ENCODE data around the gene SULT1A1. TPM values are rescaled to one million over a fixed set of nuclear protein-coding genes. Genes with fewer than 3 reads are reported as not detected.

The SULT1A1 gene
- total RNA-seq, 2 donors from 2014 or later: 61.7 to 150 TPM

DNA sequence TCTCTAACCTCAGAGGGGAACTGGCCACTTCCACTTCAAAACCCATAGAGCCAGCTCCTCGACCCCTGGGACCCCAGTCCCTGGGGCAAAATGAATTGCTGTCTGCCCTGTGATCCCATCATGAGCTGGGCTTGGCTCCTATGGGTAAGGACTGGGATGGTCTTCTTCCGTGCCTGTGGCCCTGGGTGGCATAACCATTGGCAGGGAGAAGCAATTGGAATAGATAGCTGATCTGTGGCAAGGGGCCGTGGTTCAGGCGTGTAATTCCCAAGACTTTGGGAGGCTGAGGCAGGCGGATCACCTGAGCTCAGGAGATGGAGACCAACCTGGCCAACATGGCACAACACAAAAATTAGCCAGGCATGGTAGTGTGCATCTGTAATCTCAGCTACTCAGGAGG is 17.3 kb downstream of the SULT1A1 start:
- TF ChIP-seq, protein P1, sequence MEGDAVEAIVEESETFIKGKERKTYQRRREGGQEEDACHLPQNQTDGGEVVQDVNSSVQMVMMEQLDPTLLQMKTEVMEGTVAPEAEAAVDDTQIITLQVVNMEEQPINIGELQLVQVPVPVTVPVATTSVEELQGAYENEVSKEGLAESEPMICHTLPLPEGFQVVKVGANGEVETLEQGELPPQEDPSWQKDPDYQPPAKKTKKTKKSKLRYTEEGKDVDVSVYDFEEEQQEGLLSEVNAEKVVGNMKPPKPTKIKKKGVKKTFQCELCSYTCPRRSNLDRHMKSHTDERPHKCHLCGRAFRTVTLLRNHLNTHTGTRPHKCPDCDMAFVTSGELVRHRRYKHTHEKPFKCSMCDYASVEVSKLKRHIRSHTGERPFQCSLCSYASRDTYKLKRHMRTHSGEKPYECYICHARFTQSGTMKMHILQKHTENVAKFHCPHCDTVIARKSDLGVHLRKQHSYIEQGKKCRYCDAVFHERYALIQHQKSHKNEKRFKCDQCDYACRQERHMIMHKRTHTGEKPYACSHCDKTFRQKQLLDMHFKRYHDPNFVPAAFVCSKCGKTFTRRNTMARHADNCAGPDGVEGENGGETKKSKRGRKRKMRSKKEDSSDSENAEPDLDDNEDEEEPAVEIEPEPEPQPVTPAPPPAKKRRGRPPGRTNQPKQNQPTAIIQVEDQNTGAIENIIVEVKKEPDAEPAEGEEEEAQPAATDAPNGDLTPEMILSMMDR (IDR thresholded peaks at IDR 0.05): no peak
- H3K36me3 ChIP-seq: no peaks in the 10 kb centered on the region

DNA sequence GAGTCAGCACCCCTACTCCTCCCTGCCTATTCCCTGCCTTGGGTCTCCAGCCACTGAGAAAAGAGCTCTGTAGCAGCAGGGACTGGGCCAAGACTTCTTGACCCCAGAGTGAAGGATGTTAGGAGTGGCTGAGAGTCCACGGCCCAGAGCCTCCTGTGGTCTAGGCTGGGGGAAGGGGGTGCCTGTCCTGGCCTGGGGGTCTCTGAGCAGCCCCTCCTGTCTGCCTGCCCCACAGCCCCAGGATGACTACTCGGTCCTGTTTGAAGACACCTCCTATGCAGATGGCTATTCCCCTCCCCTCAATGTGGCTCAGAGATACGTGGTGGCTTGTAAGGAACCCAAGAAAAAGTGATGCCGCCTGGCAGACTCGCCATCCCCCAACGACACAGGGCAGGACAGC is 18.5 kb downstream of the SULT1A1 start:
- intact Hi-C loops (cut with DNase I): no loop called here
- Histone ChIP-seq H3K4me3 (no peak overlapping the region), H3K36me3 (no peaks in the 10 kb centered on the region), H3K9me3 (no peaks in the 10 kb centered on the region), H3K27me3 (no peaks in the 10 kb centered on the region), H3K27ac (no peak overlapping the region), H3K4me1 (no peaks in the 10 kb centered on the region), H3K9ac (ENCODE audit: low read depth in 2 of 2, low read length in 2 of 2) (no peak overlapping the region)
- no peak for DNase-seq
- TF ChIP-seq, protein P1 (IDR thresholded peaks at IDR 0.05): no peak

More for the DNA sequence above, 17.3 kb downstream of the SULT1A1 start:
- Histone ChIP-seq H3K27ac (no peak overlapping the region), H3K9me3 (no peaks in the 10 kb centered on the region), H3K4me1 (no peaks in the 10 kb centered on the region), H3K4me3 (no peak overlapping the region), H3K9ac (ENCODE audit: low read depth in 2 of 2, low read length in 2 of 2) (no peak overlapping the region), H3K27me3 (no peaks in the 10 kb centered on the region)
- no peak for DNase-seq
- intact Hi-C loops (cut with DNase I): no loop called here

DNA sequence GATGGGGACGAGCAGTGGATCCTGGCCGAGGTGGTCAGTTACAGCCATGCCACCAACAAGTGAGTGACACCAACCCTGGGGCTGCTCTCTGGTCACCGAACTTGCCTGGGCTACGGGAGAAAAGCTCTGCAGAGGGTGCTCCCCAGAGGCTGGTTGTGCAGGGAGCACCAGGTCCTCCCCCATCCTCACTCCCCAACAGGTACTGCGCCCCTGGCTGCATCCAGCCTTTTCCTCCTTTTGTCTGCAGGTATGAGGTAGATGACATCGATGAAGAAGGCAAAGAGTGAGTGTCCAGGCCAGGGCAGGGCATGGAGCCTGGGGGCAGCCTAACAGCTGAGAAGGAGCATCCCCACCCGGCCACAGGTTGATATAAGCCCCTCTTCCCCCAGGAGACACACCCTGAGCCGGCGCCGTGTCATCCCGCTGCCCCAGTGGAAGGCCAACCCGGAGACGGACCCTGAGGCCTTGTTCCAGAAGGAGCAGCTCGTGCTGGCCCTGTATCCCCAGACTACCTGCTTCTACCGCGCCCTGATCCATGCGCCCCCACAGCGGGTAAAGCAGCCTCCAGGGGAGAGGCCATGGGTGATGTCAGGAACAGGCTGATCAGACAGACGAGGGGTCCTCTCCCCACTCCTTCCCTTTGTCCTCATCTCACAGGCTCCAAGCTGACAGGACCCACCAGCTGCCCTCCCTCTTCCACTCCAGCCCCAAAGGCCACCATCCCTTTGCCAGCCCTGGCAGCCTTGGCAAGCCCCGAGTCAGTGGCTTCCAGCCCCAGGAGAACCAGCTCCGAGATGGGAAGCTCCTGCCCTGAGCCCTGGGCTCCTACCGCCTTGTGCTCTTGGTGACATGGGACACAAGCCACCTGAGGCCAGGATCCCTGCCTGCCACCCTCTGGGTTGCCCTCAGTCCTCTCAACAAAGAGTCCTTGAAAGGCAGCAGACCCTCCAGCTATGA is 19.2 kb downstream of the SULT1A1 start:
- TF ChIP-seq, protein P1 (IDR thresholded peaks at IDR 0.05): no peak
- DNase-seq: no peak
- Histone ChIP-seq H3K9ac (ENCODE audit: low read depth in 2 of 2, low read length in 2 of 2) (no peak overlapping the region), H3K36me3 (no peaks in the 10 kb centered on the region), H3K4me3 (no peak overlapping the region), H3K4me1 (no peaks in the 10 kb centered on the region), H3K27me3 (no peaks in the 10 kb centered on the region), H3K27ac (no peak overlapping the region), H3K9me3 (no peaks in the 10 kb centered on the region)
- intact Hi-C loops (cut with DNase I): no loop called here

DNA sequence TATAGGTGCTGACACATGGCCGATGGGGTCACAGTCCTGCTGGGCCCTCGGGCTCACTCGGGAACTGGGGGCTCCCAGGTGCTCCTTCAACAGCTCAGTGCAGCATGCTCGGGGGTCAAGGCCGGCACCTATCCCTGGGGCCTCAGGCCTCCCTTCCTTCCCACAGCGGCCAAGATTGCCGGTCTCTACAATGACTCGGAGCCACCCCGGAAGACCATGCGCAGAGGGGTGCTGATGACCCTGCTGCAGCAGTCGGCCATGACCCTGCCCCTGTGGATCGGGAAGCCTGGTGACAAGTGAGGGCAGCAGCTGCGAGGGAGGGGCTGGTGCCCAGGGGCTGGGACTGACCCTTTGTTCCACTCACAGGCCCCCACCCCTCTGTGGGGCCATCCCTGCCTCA is 19.9 kb downstream of the SULT1A1 start:
- H3K9ac ChIP-seq (ENCODE audit: low read depth in 2 of 2, low read length in 2 of 2): no peak overlapping the region
- H3K4me1 ChIP-seq: no peaks in the 10 kb centered on the region
- no peak overlapping the region for H3K27ac ChIP-seq
- H3K36me3 ChIP-seq: no peaks in the 10 kb centered on the region
- no peak overlapping the region for H3K4me3 ChIP-seq
- no peaks in the 10 kb centered on the region for H3K27me3 ChIP-seq
- TF ChIP-seq, protein P1 (IDR thresholded peaks at IDR 0.05): no peak
- intact Hi-C loops (cut with DNase I): no loop called here
- H3K9me3 ChIP-seq: no peaks in the 10 kb centered on the region
- no peak for DNase-seq

DNA sequence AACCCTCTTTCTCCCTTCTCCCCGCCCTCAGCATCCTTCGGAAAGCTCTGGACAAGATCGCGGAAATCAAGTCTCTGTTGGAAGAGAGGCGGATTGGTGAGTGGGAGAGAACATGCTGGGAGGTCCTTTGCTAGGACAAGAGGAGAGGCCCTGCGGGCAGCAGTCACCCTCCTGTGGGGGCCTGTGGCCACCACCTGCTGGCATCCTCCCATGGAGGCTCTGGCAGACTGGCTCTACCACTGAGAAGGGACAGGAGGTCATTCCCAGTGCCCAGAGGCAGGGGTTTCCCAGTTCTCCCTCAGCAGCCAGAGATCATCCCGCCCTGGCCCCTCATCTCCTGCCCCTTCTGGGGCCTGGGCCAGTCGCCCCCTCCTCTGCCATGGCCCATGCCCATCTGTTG is 20.8 kb downstream of the SULT1A1 start:
- H3K9me3 ChIP-seq: no peaks in the 10 kb centered on the region
- H3K4me1 ChIP-seq: no peaks in the 10 kb centered on the region
- H3K36me3 ChIP-seq: no peaks in the 10 kb centered on the region
- intact Hi-C loops (cut with DNase I): no loop called here
- no peak overlapping the region for H3K9ac ChIP-seq (ENCODE audit: low read depth in 2 of 2, low read length in 2 of 2)
- TF ChIP-seq, protein P1 (IDR thresholded peaks at IDR 0.05): no peak
- no peaks in the 10 kb centered on the region for H3K27me3 ChIP-seq
- no peak overlapping the region for H3K27ac ChIP-seq
- H3K4me3 ChIP-seq: no peak overlapping the region
- DNase-seq: no peak

Measured in colonic mucosa (tissue), 4 donors.